HG02571 (cell line): Measurements from ENCODE around the gene SH2D5.

Source experiments
- ATAC-seq: cut with Tn5 transposase; IDR thresholded peaks from one replicate; pipeline ENCODE4 v1.9.1; 2021; ENCODE audit warnings: mild to moderate bottlenecking, moderate library complexity; ENCODE audit not compliant: unreplicated experiment

The SH2D5 gene

DNA sequence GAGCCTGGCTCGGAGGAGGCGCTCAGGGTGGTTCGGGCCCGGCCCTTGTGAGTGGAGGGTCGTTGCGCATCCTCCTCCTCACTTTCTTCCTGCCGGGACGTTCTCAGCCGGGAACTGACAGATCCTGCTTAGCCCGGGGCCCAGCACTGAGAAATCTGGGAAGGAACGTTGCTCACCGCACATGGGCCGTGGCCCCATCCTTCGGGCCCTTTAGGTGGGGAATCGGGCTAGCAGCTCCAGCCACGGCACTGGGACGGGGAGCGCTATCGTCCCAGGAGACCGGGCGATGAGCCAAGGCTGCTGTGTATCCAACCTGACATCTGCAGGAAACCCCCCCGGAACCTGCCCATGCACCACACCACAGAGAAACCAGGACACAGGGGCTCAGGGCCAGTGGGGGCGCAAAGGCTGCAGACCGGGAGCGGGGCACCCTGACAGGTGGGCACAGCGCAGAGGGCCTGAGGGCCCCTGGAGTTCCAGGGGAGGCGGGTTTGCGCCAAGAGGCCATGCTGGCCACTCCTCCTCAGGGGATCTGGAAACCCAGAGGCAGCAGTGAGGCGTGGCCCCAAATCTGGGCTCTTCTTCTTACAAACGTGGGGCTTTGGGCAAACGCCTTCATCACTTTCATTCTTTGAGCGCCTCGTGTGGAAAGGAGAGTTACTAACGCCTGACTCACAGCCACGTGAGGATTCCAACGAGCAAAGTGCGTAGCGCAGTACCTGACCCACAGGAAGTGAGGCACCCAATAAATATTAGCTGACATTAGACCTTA, at the start of gene SH2D5:
Gene SH2D5, minus strand, starts transcription at position 116 of the 772 bp plus-strand sequence. CDS start 4,659 bp downstream, outside the sequence.
- ATAC-seq: no peak

DNA sequence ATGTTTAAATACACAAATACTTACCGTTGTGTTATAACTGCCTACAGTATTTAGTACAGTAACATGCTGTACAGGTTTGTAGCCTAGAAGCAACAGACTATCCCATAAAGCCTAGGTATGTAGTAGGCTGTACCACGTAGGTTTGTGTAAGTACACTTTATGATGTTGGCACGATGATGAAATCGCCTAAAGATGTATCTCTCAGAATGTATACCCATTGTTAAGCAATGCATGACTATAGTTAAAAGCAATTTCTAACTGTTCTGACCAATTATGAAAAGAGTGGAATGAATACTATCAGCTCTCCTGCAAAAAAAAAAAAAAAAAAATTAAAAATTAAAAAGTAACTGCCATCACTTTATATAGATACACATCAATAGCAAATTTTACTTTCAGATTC, 43.2 kb upstream of the SH2D5 start:
- ATAC-seq: no peak

DNA sequence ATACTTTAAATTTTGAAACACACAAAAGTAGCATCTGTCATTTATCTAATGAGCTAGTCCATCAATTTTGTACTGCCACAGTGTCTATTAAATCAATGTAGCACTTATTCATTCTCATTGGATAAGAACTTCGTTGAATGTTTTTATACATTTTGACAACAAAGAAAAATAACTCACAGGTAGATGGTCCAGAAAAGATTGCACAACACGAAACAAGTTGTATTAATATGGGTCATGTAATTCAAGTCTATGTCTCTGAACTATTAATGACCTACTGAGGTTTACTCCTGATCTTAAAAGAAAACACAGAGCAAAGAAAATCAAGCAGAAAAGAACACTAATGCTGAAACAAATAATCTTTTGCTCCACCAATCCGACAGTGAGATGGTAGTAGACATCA, 39.3 kb upstream of the SH2D5 start:
- no peak for ATAC-seq

DNA sequence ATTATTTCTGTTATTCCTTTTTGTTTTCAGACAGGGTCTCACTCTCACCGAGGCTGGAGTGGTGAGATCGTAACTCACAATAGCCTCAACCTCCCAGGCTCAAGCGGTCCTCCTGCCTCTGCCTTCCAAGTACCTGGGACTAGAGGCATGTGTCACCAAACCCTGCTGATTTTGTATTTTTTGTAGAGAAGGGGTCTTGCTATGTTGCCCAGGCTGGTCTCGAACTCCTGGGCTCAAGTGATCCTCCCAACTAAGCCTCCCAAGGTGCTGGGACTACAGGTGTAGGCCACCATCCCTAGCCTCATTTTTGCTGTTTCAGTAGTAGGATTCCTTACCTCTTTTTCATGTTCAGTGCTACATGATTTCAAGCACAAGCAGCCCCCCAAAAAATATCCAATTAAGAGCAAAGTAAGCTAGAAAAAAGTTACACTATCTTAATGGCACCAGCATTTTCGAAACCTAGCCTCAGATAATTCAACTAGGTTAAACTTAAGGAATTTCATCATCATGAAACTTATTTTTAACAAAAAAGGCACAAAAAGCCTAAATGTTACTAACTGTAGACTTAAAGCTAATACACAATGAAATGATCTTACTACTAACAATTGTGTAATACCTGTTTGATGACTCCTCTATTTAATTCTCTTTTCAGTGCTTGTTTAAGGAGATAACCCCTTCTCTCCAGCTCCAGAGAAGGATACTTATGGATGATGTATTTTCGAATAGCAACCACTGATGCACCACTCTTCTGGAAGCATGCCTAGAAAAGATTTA, 38.0 kb upstream of the SH2D5 start:
- ATAC-seq: no peak

DNA sequence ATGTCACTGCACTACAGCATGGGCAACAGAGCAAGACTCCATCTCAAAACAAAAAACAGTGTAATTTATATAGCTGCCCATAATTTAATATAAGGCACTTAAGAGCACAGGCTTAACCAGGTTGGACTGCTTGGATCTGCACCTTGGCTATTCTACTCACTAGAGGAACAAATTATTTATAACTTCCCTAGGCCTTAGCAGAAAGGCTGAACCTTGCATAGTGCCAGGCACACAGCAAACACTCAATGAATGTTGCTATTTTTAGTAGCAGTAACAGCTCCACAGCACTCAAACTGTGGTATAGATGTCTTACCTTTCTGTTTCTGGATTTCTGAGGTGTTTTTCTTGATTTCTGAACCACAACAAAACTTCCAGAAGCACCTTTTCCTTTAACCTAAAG, 34.8 kb upstream of the SH2D5 start:
- ATAC-seq: no peak

DNA sequence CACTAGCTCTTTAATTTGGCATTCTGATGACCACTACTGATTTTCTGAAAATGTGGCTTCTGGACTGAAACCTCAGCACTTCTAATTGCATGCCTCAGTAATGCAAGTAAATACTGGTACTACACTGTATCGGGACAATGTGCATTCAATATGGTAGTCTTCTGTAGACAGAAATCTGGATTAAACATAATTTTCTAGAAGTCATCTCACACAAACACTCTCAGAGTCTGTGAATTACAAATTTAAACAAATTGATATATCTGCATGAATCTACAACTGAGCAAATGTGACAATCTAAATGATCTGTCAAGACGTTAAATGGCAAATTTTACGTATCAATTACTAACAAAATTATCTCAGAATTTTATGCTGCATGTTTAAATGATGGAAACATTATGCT, 30.9 kb upstream of the SH2D5 start:
- ATAC-seq: no peak

DNA sequence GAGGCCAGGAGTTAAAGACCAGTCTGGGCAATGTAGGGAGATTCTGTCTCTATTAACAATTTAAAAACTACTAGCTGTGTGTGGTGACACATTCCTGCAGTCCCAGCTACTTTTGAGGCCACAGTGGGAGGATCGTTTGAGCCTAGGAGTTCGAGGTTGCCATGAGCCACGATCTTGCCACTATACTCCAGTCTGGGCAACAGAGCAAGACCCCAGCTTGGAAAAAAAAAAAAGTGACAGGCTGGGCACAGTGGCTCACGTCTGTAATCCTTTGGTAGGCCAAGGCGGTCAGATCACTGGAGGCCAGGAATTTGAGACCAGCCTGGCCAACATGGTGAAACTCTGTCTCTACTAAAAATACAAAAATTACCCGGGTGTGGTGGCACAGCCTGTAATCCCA, 27.8 kb upstream of the SH2D5 start:
- ATAC-seq: no peak

DNA sequence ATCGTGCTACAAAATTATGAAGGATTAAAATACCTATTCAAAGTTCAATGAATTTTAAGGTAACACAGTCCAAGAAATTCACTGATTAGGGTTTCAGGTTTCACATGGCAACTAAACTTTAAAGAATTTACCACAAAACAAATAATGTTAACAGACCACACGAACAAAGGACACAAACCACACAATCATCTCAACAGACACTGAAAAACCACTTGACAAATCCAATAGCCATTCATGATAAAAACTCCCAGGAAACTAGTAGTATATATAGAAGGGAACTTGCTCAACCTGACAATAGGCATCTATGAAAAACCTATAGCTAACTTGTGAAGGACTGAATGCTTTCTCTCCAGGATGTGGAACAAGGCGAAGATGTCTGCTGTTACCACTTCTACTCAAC, 21.1 kb upstream of the SH2D5 start:
- ATAC-seq: no peak

DNA sequence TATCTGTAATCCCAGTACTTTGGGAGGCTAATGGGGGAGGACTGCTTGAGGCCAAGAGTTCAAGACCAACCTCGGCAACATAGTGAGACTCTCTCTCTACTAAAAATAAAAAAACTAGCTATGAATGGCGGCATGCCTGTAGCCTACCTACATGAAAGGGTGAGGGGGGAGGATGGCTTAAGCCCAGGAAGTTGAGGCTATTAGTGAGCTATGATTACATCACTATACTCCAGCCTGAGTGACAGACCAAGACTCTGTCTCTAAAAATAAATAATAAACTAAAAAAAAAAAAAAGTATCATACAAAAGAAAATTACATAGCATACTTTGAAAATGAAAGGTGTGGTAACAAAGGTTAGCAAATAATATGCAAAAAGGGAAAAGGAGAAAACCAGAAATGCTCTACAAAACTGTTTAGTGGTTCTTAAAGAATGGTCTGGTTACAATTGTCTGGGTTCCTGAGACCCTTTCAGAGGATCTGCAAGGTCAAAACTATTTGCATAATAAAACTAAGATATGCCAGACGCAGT, 19.0 kb upstream of the SH2D5 start:
- no peak for ATAC-seq

DNA sequence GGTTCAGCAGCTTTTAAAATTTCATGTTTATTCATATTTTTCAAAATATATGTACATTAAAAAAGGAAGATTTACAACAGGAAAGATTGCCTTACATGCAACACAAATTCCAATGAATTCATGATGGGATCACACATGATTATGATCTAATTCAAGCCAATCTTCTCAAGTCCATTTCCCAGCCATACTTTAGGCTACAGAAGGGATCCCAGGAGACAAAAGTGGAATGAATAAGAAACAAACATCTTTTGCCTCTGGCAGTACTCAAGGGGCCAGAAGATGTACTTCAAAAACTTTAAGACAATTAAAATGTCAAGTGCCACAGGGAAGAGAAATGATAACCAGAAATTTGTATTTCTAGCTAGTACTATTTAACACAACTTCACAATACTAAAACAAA, 10.2 kb upstream of the SH2D5 start:
- ATAC-seq: no peak

DNA sequence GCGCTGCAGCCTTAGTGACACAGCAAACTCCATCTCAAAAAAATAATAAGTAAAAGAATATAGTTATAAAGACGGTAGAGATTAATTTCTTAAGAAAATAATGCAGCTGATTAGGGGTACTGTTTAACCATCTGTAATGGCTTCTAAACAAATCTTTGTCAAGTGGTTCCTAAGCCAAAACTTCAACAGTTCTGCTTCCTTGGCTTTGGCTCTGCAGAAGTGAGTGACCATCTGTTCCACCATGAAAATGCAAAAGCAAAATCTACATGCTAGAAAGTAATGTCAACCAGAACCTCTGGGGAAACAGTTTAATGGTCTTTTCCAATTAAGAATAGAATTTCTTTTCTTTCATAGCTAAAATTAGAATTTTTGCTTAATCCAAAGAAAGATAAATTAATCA, 8.3 kb upstream of the SH2D5 start:
- no peak for ATAC-seq

DNA sequence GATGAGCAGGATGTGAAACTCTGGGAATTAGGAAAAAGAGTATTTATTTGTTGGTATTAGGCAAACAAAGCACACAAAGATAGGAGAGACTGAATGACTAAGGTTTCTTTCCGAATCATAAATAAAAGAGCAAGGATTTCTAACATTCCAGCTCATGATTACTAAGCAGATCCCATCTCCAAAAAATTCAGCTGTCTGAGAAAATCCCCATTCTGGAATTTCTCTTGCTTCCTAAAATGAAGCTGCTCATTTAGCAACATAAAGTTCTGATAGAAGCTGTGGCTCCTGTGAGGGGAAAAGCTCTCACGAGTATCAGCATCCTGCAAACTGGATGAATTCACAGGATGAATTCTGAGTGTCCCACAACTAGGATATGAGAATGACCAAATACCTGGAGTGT, 6.7 kb upstream of the SH2D5 start:
- ATAC-seq: no peak

DNA sequence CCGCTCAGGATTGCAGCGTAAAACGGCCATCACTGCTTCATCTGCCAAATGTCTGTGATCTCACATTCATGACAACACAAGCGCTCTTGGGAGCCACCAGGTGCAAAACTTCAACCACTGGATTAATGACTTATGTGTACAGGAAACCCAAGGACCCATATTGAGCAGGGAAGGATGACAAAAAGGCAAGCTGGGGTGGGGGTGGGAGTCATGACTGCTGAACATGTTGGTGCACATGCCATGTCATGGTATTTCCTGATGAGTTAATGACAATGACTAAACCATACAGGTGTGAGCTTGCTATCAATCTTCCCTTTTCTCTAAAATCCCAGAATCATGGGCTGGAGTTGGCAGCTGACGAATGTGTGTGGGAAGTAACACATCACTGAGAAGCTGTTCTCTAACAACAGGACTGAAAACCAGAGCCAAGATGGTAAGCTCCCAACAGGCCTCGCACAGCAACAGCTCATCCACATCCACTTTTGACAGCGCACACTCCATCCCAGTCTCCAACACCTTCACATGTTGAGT, 3.1 kb upstream of the SH2D5 start:
- no peak for ATAC-seq

DNA sequence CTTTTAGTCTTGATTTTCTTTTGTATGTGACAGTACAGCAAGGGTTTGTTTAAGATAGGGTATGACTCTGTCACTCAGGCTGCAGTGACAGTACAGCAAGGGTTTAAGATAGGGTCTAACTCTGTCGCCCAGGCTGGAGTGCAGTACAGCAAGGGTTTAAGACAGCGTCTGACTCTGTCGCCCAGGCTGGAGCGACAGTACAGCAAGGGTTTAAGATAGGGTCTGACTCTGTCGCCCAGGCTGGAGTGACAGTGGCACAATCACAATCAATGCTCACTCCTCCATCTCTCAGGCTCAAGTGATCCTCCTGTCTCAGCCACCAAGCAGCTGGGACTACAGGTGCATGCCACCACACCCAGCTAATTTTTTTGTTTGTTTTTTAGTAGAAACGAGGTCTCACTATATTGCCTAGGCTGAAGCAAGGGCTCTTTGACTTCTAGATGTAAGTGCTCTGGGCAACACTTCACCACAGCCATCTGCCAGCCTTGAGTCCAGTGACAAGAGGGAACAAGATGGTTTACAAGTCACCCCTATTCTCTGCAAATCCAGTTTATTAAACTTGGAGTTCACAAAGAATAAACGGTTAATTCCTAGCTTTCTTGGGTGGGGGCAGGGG, 965 bp upstream of the SH2D5 start:
- no peak for ATAC-seq

DNA sequence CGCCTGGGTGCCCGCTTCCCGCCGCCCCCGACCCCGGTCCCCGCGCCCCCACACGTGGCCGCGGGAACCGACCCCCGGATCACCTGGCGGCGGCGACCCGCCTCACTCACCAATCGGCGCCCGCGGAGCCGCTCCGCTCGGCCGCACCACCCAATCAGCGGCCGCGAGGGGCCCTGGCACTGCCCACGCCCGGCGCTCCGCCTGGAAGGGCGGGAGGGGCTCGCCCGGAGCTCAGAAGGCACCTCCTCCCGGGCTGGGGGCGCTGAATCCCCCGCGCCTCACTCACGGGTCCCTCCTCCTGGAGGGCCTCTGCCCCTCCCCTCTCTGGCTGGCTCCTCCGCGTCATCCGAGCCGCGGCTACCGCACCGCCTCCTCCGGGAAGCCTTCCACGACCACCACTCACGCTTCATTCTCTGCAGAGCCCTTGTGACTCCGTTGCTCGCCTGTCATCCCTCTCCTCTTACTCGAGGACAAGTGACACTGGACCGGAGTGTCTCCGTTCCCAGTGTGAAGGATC, 374 bp downstream of the SH2D5 start:
- peak; percentile 55 for ATAC-seq

DNA sequence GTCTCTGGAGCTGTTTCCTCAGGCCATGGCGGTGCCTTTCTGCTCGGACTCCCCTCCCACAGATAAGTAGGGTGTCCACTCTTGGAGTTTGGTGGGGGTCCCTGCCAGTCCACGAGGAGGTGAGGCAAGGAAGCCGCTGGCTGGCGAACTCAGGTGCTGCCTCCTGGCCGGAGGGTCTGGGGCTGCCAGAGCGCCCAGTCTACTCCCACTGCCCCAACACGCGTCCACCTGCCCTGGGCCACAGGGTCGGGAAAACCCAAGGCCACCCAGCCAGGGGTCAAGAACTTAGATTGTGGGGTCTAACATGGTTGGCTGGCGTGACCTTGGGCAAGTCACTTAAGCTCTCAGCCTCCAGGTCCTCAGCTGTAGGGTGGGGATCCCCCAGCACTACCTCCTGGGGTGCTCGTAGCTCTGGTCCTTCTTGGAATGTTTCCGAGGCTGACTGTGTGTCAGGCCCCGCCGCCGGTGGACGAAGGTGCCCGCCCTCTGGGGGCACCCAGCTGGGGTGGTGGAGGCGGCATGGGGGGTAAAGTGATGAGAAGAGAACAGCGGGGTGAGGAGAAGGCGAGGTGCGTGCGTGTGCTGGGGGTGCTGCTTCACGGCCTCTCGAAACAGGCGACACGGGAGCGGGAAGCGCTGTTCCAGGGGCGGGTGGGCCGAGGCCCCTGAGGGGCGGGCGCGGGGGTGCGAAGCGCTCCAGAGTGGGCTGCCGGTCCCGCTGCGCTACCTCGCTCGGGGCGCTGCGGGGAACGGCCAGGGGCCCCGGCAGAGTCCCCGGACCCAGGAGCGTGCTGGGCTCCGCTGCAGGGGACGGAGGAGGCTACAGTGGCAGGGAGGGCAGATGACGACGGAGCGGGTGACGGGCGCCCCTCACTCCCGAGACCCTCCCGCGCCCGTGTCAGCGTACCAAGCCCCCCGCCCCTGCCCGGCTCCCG, 1.2 kb downstream of the SH2D5 start:
- ATAC-seq: no peak

DNA sequence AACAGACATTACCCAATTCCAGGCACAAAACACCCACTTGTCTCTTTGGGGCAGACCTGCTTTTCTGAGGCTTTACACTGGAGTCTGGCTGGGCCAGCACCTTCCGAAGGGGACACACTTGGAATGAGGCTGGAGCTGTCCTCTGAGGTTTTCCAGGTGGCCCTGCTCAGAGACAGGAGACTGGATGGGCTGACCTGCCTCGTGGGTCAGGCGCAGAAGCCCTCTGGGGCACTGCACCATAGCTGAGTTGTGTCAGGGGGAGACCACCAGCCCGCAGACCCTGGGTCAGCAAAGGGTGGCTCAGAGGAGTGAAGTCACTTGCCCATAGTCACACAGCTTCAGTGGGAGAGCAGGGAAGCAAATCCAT, 1.8 kb downstream of the SH2D5 start:
- ATAC-seq: no peak

DNA sequence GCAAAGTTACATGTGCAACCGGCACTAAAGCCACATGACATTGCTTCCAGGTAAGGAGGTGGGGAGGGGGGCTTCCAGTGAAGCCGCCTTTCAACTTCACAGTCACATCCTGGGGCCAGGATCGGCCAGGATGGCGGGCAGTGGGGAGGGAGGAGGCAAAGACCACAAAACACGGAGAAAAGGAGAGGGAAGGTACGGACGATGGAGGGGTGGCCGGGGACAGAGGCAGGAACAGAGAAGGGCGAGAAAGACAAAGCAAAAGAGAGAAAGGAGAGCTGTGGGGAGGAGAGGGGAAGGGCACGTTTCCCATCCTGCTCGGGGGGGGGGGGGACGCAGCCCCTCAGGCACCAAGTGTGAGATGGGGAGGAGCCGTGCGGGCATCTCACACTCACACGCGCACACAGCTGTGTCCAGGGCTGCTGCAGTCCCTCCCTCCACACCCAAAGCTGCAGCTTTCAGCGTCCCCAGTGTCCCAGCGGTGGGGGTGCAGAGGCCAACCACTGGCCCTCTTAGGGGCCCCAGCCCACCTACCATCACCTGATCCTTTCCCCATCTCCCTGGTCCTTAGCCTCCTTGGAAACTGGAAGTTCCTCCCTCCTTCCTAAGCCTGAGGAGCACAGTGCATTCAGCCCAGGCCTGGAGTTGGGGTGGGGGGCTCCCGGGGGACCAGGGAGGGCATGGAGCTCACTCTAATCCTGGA, 2.4 kb downstream of the SH2D5 start:
- ATAC-seq: no peak

DNA sequence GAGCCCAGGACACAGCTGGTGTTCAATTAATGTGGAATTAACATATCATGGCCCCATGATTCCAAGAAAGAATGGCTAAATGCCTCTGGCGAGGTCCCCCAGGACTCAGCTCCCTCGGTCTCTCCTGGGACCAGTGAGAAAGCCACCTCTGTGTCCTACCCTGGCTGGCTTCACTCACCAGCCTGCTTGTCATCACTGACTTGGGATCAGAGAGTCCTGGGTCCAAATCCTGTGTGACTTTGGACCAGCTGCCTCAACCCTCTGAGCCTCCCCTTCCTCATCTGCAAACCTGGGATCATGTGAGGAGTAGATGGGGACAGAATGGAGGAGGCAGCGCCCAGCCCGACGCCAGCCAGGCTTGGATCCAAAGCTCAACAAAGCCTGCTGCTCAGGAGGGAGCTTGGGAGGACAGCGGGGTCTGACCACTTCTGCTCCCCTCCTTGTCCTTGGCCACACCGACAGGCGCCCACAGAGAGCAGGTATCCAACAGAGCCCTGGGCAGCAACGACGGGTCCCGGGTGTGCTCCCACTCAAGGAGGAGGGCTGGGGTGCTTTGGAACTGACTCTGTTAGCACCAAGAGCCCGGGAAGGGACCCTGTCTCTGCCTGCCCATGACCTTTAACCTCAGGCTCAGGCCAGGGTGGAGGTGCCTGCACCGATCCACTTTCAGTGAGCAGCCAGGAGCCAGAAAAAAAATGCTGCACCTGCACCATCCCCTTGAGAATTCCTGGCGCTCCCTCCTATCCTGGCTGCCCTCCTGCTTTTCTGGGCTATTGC, 3.2 kb downstream of the SH2D5 start:
- ATAC-seq: no peak
